GM21619 (cell line): ENCODE results near the gene CYTH1.
"Not testable (repeated sequence)": the region's sequence is repeated elsewhere in the genome, so short reads cannot be mapped to it uniquely, and the experiment has no call there.

Source experiments
- ATAC-seq: cut with Tn5 transposase; IDR thresholded peaks from one replicate; pipeline ENCODE4 v1.9.1; 2021; ENCODE audit not compliant: unreplicated experiment

The CYTH1 gene

GRCh38 chr17:78674595-78675315, 107.3 kb downstream of the CYTH1 start:
- no peak for ATAC-seq

- no peak for ATAC-seq
Measured at GRCh38 chr17:78674156-78674555, 107.9 kb downstream of the CYTH1 start.

- ATAC-seq: no peak
Measured at GRCh38 chr17:78673395-78673794, 108.7 kb downstream of the CYTH1 start.

- no peak for ATAC-seq
Measured at GRCh38 chr17:78672871-78673371, 109.2 kb downstream of the CYTH1 start.

- no peak for ATAC-seq
Measured at GRCh38 chr17:78672005-78672404, 110.1 kb downstream of the CYTH1 start.

GRCh38 chr17:78671726-78672001, 110.4 kb downstream of the CYTH1 start:
- not testable (repeated sequence) for ATAC-seq

GRCh38 chr17:78670850-78671725, 111.0 kb downstream of the CYTH1 start:
- ATAC-seq: no peak

GRCh38 chr17:78669975-78670518, 112.0 kb downstream of the CYTH1 start:
- ATAC-seq: no peak

- ATAC-seq: no peak
Measured at GRCh38 chr17:78669256-78669974, 112.7 kb downstream of the CYTH1 start.

GRCh38 chr17:78668847-78669246, 113.2 kb downstream of the CYTH1 start:
- ATAC-seq: no peak

- no peak for ATAC-seq
Measured at GRCh38 chr17:78667741-78668640, 114.1 kb downstream of the CYTH1 start.

GRCh38 chr17:78667091-78667490, 115.0 kb downstream of the CYTH1 start:
- ATAC-seq: no peak

GRCh38 chr17:78665952-78666920, 115.8 kb downstream of the CYTH1 start:
- ATAC-seq: no peak

GRCh38 chr17:78665387-78665951, 116.6 kb downstream of the CYTH1 start:
- no peak for ATAC-seq

GRCh38 chr17:78664476-78665386, 117.3 kb downstream of the CYTH1 start:
- no peak for ATAC-seq

GRCh38 chr17:78661093-78661770, 120.8 kb downstream of the CYTH1 start:
- no peak for ATAC-seq

GRCh38 chr17:78659546-78659945, 122.5 kb downstream of the CYTH1 start:
- ATAC-seq: no peak
